Measurements from ENCODE around the gene LGR6. TPM values are rescaled to one million over a fixed set of nuclear protein-coding genes. Genes with fewer than 3 reads are reported as not detected.

Gene LGR6
- total and polyA plus RNA-seq, 2 experiments from 2014 or later = 0.66 to 0.89 TPM

DNA sequence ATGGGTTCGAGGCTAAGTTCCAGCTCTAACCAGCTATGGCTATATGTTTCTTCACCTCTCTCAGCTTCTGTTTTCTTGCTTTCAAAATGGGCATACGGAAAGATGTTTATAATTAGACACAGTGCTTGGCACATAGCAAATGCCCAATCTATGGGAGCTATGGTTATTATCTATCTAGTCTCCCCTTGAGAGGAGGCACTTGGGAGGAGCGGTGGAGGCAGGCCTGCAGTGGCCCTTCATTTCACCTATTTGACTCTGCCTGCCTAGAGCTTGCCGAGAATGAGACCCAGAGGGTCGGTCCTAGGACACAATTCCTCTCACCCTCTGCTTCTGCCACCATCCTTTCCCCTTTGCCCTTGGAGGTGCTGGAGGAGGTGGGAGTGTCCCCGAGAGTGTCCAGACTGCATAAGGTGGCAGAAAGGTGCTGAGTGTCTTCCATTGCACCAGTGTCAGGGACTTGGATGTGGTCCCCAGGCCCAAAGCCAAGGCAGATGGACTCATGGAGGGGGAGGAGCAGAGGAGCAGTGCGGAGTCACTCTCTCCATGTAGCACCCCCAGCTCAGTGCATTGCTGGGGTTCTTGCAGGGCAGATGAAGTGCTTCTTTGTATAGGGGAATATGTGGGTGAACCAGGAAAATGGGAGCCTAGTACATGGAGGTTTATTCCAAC, 9.0 kb downstream of the LGR6 start (continued):
- TF ChIP-seq CREB1 (CRISPR knock-in tag; IDR thresholded peaks at IDR 0.05; ENCODE audit: low read depth) (no peak), POLR2AphosphoS5 (IDR thresholded peaks at IDR 0.05; ENCODE audit: low read depth) (no peak), EZH2 (IDR thresholded peaks at IDR 0.05; ENCODE audit: low read depth, unreplicated experiment) (no peak), NANOG (IDR thresholded peaks at IDR 0.05; ENCODE audit: borderline replicate concordance) (no peak), ZNF331 (CRISPR knock-in tag; IDR thresholded peaks at IDR 0.05; ENCODE audit: low read depth) (no peak), EZH2phosphoT487 (IDR thresholded peaks at IDR 0.05; ENCODE audit: unreplicated experiment) (no peak), REST (IDR thresholded peaks at IDR 0.05; ENCODE audit: unreplicated experiment) (no peak), JUNB (IDR thresholded peaks at IDR 0.05; ENCODE audit: unreplicated experiment) (no peak)
- TF ChIP-seq, protein P1, sequence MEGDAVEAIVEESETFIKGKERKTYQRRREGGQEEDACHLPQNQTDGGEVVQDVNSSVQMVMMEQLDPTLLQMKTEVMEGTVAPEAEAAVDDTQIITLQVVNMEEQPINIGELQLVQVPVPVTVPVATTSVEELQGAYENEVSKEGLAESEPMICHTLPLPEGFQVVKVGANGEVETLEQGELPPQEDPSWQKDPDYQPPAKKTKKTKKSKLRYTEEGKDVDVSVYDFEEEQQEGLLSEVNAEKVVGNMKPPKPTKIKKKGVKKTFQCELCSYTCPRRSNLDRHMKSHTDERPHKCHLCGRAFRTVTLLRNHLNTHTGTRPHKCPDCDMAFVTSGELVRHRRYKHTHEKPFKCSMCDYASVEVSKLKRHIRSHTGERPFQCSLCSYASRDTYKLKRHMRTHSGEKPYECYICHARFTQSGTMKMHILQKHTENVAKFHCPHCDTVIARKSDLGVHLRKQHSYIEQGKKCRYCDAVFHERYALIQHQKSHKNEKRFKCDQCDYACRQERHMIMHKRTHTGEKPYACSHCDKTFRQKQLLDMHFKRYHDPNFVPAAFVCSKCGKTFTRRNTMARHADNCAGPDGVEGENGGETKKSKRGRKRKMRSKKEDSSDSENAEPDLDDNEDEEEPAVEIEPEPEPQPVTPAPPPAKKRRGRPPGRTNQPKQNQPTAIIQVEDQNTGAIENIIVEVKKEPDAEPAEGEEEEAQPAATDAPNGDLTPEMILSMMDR (conservative IDR thresholded peaks at IDR 0.05; ENCODE audit: low read depth in 2 of 2) = no peak

DNA sequence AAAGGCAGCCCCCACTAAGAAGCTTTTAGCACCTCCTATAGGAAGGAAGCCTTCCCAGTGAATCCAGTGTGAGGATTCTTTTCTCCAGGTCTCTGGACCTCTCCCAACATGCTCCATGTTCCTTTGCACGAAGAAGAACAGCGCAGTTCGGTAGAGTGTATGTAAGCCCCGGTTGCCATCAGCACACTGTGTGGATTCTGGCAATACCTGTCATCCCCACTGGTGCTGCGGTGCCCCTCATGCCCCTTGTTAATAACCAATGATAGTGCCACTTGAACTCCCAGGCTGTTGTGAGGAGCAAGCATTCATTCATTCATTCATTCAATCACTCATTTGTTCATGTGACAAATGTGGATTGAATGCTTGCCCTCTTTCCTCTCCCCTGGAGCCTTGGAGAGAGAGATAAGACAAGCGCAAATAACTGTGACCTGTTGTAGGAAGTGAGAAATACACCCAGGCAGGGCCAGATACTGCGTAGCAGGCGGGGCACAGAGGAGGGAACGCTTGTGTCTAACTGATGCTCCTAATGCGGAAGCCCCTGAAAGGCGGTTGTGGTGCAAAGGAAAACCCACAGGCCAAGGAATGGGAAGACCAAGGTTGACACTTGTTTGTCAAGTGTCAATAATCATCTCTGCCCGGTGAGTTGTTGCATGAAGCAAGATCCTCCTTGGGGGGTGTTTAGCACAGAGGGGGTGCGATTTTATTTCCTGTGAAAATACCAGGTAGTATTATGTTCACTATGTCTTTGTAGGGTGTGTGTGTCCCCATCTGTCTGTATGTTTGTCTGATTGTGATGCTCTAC, 9.8 kb downstream of the LGR6 start:
- H3K36me3 Mint-ChIP-seq (ENCODE audit: low read depth) = no peaks in the 10 kb centered on the region
- no peak overlapping the region for H3K27ac Mint-ChIP-seq

More for the DNA sequence above, 9.8 kb downstream of the LGR6 start:
- H3K4me3 Mint-ChIP-seq = no peak overlapping the region
- peaks cover 4% of the 10 kb centered on the region; the same call in 1 of the 2 replicates for H3K4me1 ChIP-seq (ENCODE audit: insufficient read depth)
- no peaks in the 10 kb centered on the region for H3K9me3 Mint-ChIP-seq
- H2AFZ ChIP-seq = no peak overlapping the region
- H3K9me2 ChIP-seq (ENCODE audit: insufficient read depth) = no peaks in the 10 kb centered on the region
- peaks cover 6% of the 10 kb centered on the region; the same call in 2 of the 3 replicates for H3K4me1 Mint-ChIP-seq
- no peaks in the 10 kb centered on the region for H3K36me3 ChIP-seq (ENCODE audit: insufficient read depth)
- H3K4me2 ChIP-seq = no peak overlapping the region
- H3K79me2 ChIP-seq (replicated peaks; ENCODE audit: insufficient read depth) = no peaks in the 10 kb centered on the region
- H3K27me3 ChIP-seq (ENCODE audit: insufficient read depth) = no peaks in the 10 kb centered on the region
- no peaks in the 10 kb centered on the region for H4K20me1 ChIP-seq (replicated peaks; ENCODE audit: insufficient read depth)
- TF ChIP-seq, protein P1 (conservative IDR thresholded peaks at IDR 0.05; ENCODE audit: low read depth in 2 of 2) = no peak; a peak in 1 of 4 replicates
- TF ChIP-seq, protein P2, sequence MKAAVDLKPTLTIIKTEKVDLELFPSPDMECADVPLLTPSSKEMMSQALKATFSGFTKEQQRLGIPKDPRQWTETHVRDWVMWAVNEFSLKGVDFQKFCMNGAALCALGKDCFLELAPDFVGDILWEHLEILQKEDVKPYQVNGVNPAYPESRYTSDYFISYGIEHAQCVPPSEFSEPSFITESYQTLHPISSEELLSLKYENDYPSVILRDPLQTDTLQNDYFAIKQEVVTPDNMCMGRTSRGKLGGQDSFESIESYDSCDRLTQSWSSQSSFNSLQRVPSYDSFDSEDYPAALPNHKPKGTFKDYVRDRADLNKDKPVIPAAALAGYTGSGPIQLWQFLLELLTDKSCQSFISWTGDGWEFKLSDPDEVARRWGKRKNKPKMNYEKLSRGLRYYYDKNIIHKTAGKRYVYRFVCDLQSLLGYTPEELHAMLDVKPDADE (IDR thresholded peaks at IDR 0.05) = no peak
- no peak for TF ChIP-seq POLR2AphosphoS5 (IDR thresholded peaks at IDR 0.05; ENCODE audit: low read depth)
- no peak for TF ChIP-seq EZH2phosphoT487 (IDR thresholded peaks at IDR 0.05; ENCODE audit: unreplicated experiment)
- TF ChIP-seq CREB1 (CRISPR knock-in tag; IDR thresholded peaks at IDR 0.05; ENCODE audit: low read depth) = no peak
- TF ChIP-seq REST (IDR thresholded peaks at IDR 0.05; ENCODE audit: unreplicated experiment) = no peak
- TF ChIP-seq NANOG (IDR thresholded peaks at IDR 0.05; ENCODE audit: borderline replicate concordance) = no peak
- TF ChIP-seq ZNF114 (CRISPR knock-in tag; IDR thresholded peaks at IDR 0.05) = no peak
- no peak for TF ChIP-seq JUNB (IDR thresholded peaks at IDR 0.05; ENCODE audit: unreplicated experiment)
- no peak overlapping the region for H3K27ac ChIP-seq (ENCODE audit: low read depth)
- no peak overlapping the region for H3K4me3 ChIP-seq
- H3F3A ChIP-seq (replicated peaks; ENCODE audit: low read depth) = no peaks in the 10 kb centered on the region
- ATAC-seq (no peak), DNase-seq (ENCODE audit: low spot score) (no peak)
- peaks cover 9% of the 10 kb centered on the region for H3K27me3 Mint-ChIP-seq (ENCODE audit: insufficient read depth, low read depth, poor library complexity)

Data from GM23338 (cell line).